PC-3 (cell line): ENCODE measurements around the gene NR1D1. TPM values are rescaled to one million over a fixed set of nuclear protein-coding genes. Genes with fewer than 3 reads are reported as not detected.

Experiments
- ATAC-seq: fragments of 200-7000 bp; cut with Tn5 transposase; 2 replicates; pipeline ENCODE4 v1.9.1; 2020; ENCODE audit warnings: mild to moderate bottlenecking, moderate library complexity
- BruUV-seq: library from RNA; stranded (reverse); fragments of 400-500 nt; replicated peaks from 2 replicates; lab custom pipeline; 2021; lab: Mats Ljungman, UMichigan
- CTCF ChIA-PET: fragments of 300-600 bp; sonication (Branson Sonifier 250); formaldehyde crosslinking; loops from one replicate; lab custom pipeline; 2022; ENCODE audit warnings: antibody characterized with exemption; lab: Charles Lee
- POLR2A ChIA-PET: fragments of 300-600 bp; sonication (Branson Sonifier 250); formaldehyde crosslinking; loops from one replicate; lab custom pipeline; 2022; ENCODE audit warnings: antibody characterized with exemption; ENCODE audit not compliant: unreplicated experiment; lab: Charles Lee
- DNase-seq: peaks from one replicate; pipeline ENCODE4 v3.0.0-alpha.2; 2015
- H2AFZ ChIP-seq: fragments of 300-600 bp; sonication (generic); 2 replicates; pipeline ENCODE4 v1.6.0; 2016; ENCODE audit warnings: antibody characterized with exemption, low read length
- H3F3A ChIP-seq: fragments of 300-600 bp; sonication (generic); one replicate; pipeline ENCODE4 v1.6.0; 2017; ENCODE audit warnings: antibody characterized with exemption, low read length, control low read depth, mild to moderate bottlenecking; ENCODE audit not compliant: unreplicated experiment
- H3K27ac ChIP-seq: fragments of 300-600 bp; sonication (generic); 2 replicates; pipeline ENCODE4 v1.5.1; 2016; ENCODE audit warnings: mild to moderate bottlenecking, low read length
- H3K27me3 ChIP-seq: fragments of 300-600 bp; sonication (generic); 2 replicates; pipeline ENCODE4 v1.6.1; 2016; ENCODE audit warnings: low read length, mixed read lengths
- H3K36me3 ChIP-seq: fragments of 300-600 bp; sonication (generic); 2 replicates; pipeline ENCODE4 v1.6.1; 2016; ENCODE audit warnings: low read depth, mixed run types, low read length, mixed read lengths
- H3K4me1 ChIP-seq: fragments of 300-600 bp; sonication (generic); 2 replicates; pipeline ENCODE4 v1.5.1; 2016; ENCODE audit warnings: low read length; ENCODE audit not compliant: insufficient read depth
- H3K4me2 ChIP-seq: fragments of 300-600 bp; sonication (generic); 2 replicates; pipeline ENCODE4 v1.6.0; 2016; ENCODE audit warnings: low read length
- H3K4me3 ChIP-seq: fragments of 300-600 bp; sonication (generic); 2 replicates; pipeline ENCODE4 v1.5.1; 2016; ENCODE audit warnings: mild to moderate bottlenecking, low read length, mixed read lengths
- H3K79me2 ChIP-seq: fragments of 300-600 bp; sonication (generic); 2 replicates; pipeline ENCODE4 v1.6.1; 2017; ENCODE audit warnings: low read length, mixed read lengths
- H3K9ac ChIP-seq: fragments of 300-600 bp; sonication (generic); 2 replicates; pipeline ENCODE4 v1.6.0; 2016; ENCODE audit warnings: mild to moderate bottlenecking, low read length
- H3K9me2 ChIP-seq: fragments of 300-600 bp; sonication (generic); replicated peaks from 2 replicates; pipeline ENCODE4 v1.6.1; 2016; ENCODE audit warnings: mixed run types, low read length, mixed read lengths
- H3K9me3 ChIP-seq: fragments of 300-600 bp; sonication (generic); 2 replicates; pipeline ENCODE4 v1.6.1; 2016; ENCODE audit warnings: low read length, mixed read lengths
- H4K20me1 ChIP-seq: fragments of 300-600 bp; sonication (generic); 2 replicates; pipeline ENCODE4 v1.6.1; 2016; ENCODE audit warnings: low read length, mixed read lengths
- CTCF ChIP-seq: fragments of 300-600 bp; sonication (generic); conservative IDR thresholded peaks from 2 replicates; pipeline ENCODE4 v1.5.1; 2017; ENCODE audit warnings: antibody characterized with exemption, low read depth, mild to moderate bottlenecking, low read length
- EZH2 ChIP-seq: fragments of 300-600 bp; sonication (generic); IDR thresholded peaks from one replicate; pipeline ENCODE4 v1.6.1; 2017; ENCODE audit warnings: antibody characterized with exemption, mild to moderate bottlenecking, low read length; ENCODE audit not compliant: unreplicated experiment
- EZH2phosphoT487 ChIP-seq: fragments of 300-600 bp; sonication (generic); IDR thresholded peaks from 2 replicates; pipeline ENCODE4 v1.6.1; 2018; ENCODE audit warnings: mild to moderate bottlenecking, antibody characterized with exemption, low read length, borderline replicate concordance
- intact Hi-C: fragments of 100-400 bp; cut with micrococcal nuclease; formaldehyde crosslinking; loops from 2 replicates; pipeline ENCODE4 v1.9.0; 2023
- total RNA-seq: library from RNA; depleted of rRNA; stranded (reverse); fragments of >200 nt; gene quantifications from 2 replicates; pipeline ENCODE4 v1.2.3, GENCODE V29; 2014

NR1D1 gene
- total RNA-seq, 1 experiment from 2014 or later: 7.1 TPM

- Histone ChIP-seq H3K9ac (peak overlapping the region; percentile 91), H3K36me3 (peaks cover under 1% of the 10 kb centered on the region), H3K27ac (peak overlapping the region; percentile 99), H3K4me1 (peaks cover 38% of the 10 kb centered on the region), H3F3A (no peaks in the 10 kb centered on the region), H3K4me2 (peak overlapping the region; percentile 89), H3K79me2 (peaks cover 23% of the 10 kb centered on the region), H3K4me3 (peak overlapping the region; percentile 80), H3K9me2 (no peaks in the 10 kb centered on the region), H3K27me3 (no peaks in the 10 kb centered on the region), H3K9me3 (no peaks in the 10 kb centered on the region), H2AFZ (no peak overlapping the region), H4K20me1 (peaks cover 6% of the 10 kb centered on the region)
- peak; percentile 94 for DNase-seq
- ChIA-PET CTCF (interaction anchor here (0.5 to 1.0 kb wide), 3 partner anchors 14 to 1328 kb away, joined by 3 read pairs; no protein-coding TSS in a partner anchor), POLR2A (interaction anchor here (0.5 to 0.9 kb wide), 4 partner anchors 25 to 74 kb away, joined by 3 to 8 read pairs (median 6); partner anchors contain the start of gene CASC3)
- TF ChIP-seq CTCF (no peak), EZH2phosphoT487 (no peak), EZH2 (no peak)
- BruUV-seq: no TSS peak
- intact Hi-C loops: no loop called here
- ATAC-seq: peak; percentile 63
Observed at GRCh38 chr17:40098846-40099618, 1.4 kb downstream of the NR1D1 start.

- ATAC-seq: no peak
- no TSS peak for BruUV-seq
Observed at GRCh38 chr17:40097931-40098845, 2.2 kb downstream of the NR1D1 start.

More at GRCh38 chr17:40097931-40098845, 2.2 kb downstream of the NR1D1 start:
- no peak overlapping the region for H2AFZ ChIP-seq
- ChIA-PET POLR2A (interaction anchor here (0.6 to 0.9 kb wide), 3 partner anchors 26 to 74 kb away, joined by 3 to 8 read pairs (median 8); partner anchors contain the start of gene CASC3), CTCF (no interaction called here)
- no peaks in the 10 kb centered on the region for H3K27me3 ChIP-seq
- no peaks in the 10 kb centered on the region for H3K9me3 ChIP-seq
- H3K4me1 ChIP-seq: peaks cover 34% of the 10 kb centered on the region
- H3K27ac ChIP-seq: peak overlapping the region; percentile 99
- peaks cover 6% of the 10 kb centered on the region for H4K20me1 ChIP-seq
- H3K36me3 ChIP-seq: peaks cover 8% of the 10 kb centered on the region
- H3F3A ChIP-seq: no peaks in the 10 kb centered on the region
- H3K4me2 ChIP-seq: peak overlapping the region; percentile 86
- TF ChIP-seq EZH2: no peak
- TF ChIP-seq EZH2phosphoT487: no peak
- no peak for TF ChIP-seq CTCF
- no peaks in the 10 kb centered on the region for H3K9me2 ChIP-seq
- H3K9ac ChIP-seq: peak overlapping the region; percentile 52
- DNase-seq: peak; percentile 25
- intact Hi-C loops: no loop called here
- peaks cover 23% of the 10 kb centered on the region for H3K79me2 ChIP-seq
- peak overlapping the region; percentile 63 for H3K4me3 ChIP-seq
